Neural progenitor cell (in vitro differentiated cells): Measurements from ENCODE around the gene KLHL13.
"Not testable (repeated sequence)": the region's sequence is repeated elsewhere in the genome, so short reads cannot be mapped to it uniquely, and the experiment has no call there.

Source experiments
- CTCF ChIP-seq: fragments of 200-600 bp; sonication (generic); IDR thresholded peaks from 2 replicates; pipeline ENCODE4 v1.5.1; 2017; ENCODE audit warnings: antibody characterized with exemption, mild to moderate bottlenecking
- EZH2 ChIP-seq: fragments of 200-600 bp; sonication (generic); IDR thresholded peaks from 2 replicates; pipeline ENCODE4 v1.6.1; 2017; ENCODE audit warnings: antibody characterized with exemption, mild to moderate bottlenecking, moderate library complexity
- EZH2phosphoT487 ChIP-seq: fragments of 200-600 bp; sonication (generic); IDR thresholded peaks from 2 replicates; pipeline ENCODE4 v1.6.1; 2017; ENCODE audit warnings: antibody characterized with exemption

- TF ChIP-seq EZH2, CTCF, EZH2phosphoT487: not testable (repeated sequence)
Measured at GRCh38 chrX:118147771-118148170, 31.2 kb upstream of the KLHL13 start.
